ENCODE results near the gene ANKRD6. TPM values are rescaled to one million over a fixed set of nuclear protein-coding genes. Genes with fewer than 3 reads are reported as not detected.

The ANKRD6 gene
- total RNA-seq, 2 donors from 2014 or later = 4.2 to 5.5 TPM

DNA sequence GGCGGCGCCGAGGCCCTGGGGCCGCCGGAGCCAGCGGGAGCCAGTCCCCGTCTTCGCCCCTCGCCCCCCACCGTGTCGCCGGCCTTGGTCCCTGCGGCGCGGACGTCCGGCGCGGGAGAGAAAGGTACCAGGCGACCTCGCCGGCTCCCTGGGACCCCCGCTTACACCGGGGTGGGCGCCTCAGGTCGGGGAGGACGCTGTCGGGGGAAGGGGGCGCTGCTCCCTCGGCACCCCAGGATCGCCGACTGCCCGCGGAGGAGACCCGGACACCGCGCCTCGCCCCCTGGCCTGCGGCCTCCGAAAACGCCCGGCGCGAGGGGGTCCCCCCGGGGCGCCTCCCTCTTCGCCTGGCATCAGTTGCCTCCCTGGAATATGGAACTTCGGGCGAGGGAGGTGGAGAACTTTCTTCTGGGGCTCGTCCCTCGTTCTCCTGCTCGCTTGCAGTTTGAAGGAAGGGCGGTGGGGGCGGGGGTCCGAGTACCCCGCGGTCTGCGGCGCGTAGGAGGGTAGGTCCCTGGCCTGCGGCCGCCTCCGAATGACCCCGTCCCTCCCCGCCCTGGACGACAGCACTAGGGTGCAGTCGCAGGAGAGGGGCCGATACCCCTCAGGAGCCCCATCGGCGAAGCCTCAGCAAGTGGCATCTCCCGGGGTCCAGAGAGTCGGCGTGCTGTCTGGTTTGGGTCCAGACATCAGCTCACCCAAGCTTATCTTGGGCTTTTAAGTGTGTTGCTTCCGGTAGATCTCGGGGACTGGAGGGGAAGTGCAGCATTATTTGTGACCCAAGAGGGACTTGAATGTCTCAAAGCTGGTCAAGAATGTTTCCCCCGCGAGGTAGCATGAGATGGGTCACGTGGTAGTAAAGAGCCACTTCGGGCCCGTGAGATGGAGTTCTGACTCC, 549 bp downstream of the ANKRD6 start:
- peak overlapping the region; percentile 79 to 83 for H3K4me3 Mint-ChIP-seq
- ATAC-seq (replicated peaks in 1 of 2) (peak; percentile 12 to 33), DNase-seq (peak; percentile 18 to 25)
- no peak overlapping the region for H3K27ac Mint-ChIP-seq
- H3K9me3 Mint-ChIP-seq = no peaks in the 10 kb centered on the region
- H3K27me3 Mint-ChIP-seq (ENCODE audit: low read depth) = peaks cover 11% of the 10 kb centered on the region
- H3K4me1 Mint-ChIP-seq (ENCODE audit: low read depth) = peaks cover 24% of the 10 kb centered on the region
- H3K36me3 Mint-ChIP-seq (ENCODE audit: insufficient read depth in 2 of 2) = no peaks in the 10 kb centered on the region

DNA sequence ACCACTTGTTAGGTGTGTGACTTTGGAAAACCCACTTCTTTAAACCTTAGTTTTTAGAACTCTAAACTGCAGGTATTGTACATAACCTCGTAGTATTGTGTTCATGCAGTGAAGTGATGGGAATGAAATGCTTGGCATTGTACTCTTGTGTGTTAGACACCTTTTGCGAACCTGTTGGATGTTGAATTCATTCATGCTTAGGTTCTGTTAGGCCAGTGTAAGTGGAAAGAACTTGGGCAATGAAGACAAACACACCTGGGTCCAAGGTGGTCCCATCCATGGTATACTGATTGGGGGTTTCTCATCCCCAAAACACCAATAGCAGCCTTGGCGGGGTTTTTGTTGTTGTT, 1.2 kb downstream of the ANKRD6 start:
- Mint-ChIP-seq H3K4me1 (ENCODE audit: low read depth) (peaks cover 24% of the 10 kb centered on the region), H3K36me3 (ENCODE audit: insufficient read depth in 2 of 2) (no peaks in the 10 kb centered on the region), H3K27me3 (ENCODE audit: low read depth) (peaks cover 11% of the 10 kb centered on the region), H3K9me3 (no peaks in the 10 kb centered on the region), H3K4me3 (peak overlapping the region; percentile 79 to 83), H3K27ac (no peak overlapping the region)
- ATAC-seq (replicated peaks in 1 of 2) (no peak), DNase-seq (no peak)

DNA sequence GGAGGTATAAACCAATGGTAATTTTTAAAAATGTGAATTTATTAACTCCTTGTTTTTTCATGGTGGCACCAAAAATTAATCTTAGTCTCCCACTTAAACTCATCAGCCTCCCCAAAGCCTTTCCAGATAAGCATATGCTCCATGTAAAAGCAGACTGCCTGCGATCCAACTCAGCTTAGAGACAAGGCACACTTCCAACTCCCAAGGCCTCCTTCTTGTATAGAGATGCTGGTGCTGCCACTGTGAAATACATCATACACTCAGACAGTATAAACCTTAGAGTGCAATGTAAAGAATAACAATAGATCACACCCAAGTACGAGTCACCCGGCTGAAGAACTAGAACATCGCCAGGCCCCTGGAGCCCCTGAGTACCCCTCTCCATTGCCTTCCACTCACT, 2.0 kb downstream of the ANKRD6 start:
- H3K4me1 Mint-ChIP-seq (ENCODE audit: low read depth) = peaks cover 24% of the 10 kb centered on the region
- H3K4me3 Mint-ChIP-seq = no peak overlapping the region
- DNase-seq (no peak), ATAC-seq (replicated peaks in 1 of 2) (no peak)
- no peak overlapping the region for H3K27ac Mint-ChIP-seq
- no peaks in the 10 kb centered on the region for H3K36me3 Mint-ChIP-seq (ENCODE audit: insufficient read depth in 2 of 2)
- H3K9me3 Mint-ChIP-seq = no peaks in the 10 kb centered on the region
- H3K27me3 Mint-ChIP-seq (ENCODE audit: low read depth) = peaks cover 9% of the 10 kb centered on the region

DNA sequence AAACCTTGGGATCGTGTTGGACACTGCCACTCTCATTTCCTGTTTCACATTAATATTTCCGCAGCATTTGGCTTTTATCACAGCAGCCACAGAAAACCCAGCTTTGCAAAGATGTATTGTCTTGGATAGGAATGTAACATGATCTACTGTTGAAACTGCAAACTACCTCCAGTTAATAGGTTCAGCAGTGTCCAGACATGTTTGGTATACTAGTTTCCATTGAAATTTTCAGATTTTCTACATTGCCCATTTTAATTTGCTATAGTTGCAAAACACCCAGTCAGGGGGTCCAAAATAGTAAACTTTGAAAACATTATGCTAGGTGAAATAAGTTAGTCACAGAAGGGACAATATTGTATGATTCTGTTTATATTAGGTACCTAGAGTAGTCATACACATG, 3.3 kb downstream of the ANKRD6 start:
- DNase-seq (no peak), ATAC-seq (replicated peaks in 1 of 2) (no peak)
- Mint-ChIP-seq H3K36me3 (ENCODE audit: insufficient read depth in 2 of 2) (no peaks in the 10 kb centered on the region), H3K4me3 (no peak overlapping the region), H3K9me3 (no peaks in the 10 kb centered on the region), H3K27ac (no peak overlapping the region), H3K27me3 (ENCODE audit: low read depth) (peaks cover 5% of the 10 kb centered on the region), H3K4me1 (ENCODE audit: low read depth) (peaks cover 24% of the 10 kb centered on the region)

DNA sequence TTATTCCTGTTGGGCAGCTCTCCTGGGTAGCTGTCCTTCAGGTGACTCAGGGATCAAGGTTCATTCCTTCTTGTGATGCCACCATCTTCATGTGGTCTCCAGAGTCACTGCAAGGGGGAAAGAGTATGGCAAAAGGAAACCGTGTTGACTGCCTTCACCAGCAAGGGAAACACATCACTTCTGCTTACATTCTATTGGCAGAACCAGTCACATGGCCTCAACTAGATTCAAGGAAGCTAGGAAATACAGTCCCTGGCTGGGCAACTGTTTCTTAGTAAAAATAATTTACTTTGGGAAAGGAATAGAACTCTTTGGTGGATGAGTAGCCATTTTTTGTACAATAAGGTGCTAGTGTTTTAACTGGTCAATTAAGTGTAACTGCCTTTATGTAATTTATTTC, 5.3 kb downstream of the ANKRD6 start:
- ATAC-seq (replicated peaks in 1 of 2) = no peak
- H3K36me3 Mint-ChIP-seq (ENCODE audit: insufficient read depth in 2 of 2) = no peaks in the 10 kb centered on the region
- no peaks in the 10 kb centered on the region for H3K9me3 Mint-ChIP-seq
- H3K27ac Mint-ChIP-seq = no peak overlapping the region
- H3K27me3 Mint-ChIP-seq (ENCODE audit: low read depth) = peaks cover 5% of the 10 kb centered on the region
- DNase-seq = no peak
- H3K4me3 Mint-ChIP-seq = no peak overlapping the region
- H3K4me1 Mint-ChIP-seq (ENCODE audit: low read depth) = peaks cover 12% of the 10 kb centered on the region

DNA sequence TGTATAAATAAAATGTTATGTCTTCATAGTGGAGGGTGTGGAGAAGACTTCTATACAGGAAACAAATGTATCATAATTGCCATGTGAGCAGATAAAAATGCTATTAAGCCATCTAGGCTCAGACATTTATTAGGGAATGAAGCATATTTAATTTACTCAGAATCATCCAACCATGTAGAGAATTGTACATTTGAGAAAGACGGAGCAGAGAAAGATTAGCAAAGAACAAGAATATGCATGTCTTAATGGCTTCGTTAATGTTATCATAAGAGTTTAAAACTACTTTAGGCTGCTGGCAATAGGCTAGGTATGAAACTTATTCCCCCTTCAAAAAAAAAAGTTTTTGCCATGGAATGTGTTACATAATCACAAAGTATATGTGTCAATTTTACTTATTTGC, 6.1 kb downstream of the ANKRD6 start:
- ATAC-seq (replicated peaks in 1 of 2) = no peak
- Mint-ChIP-seq H3K4me3 (no peak overlapping the region), H3K36me3 (ENCODE audit: insufficient read depth in 2 of 2) (no peaks in the 10 kb centered on the region), H3K27ac (no peak overlapping the region), H3K9me3 (no peaks in the 10 kb centered on the region), H3K4me1 (ENCODE audit: low read depth) (peaks cover 7% of the 10 kb centered on the region), H3K27me3 (ENCODE audit: low read depth) (peaks cover 5% of the 10 kb centered on the region)
- DNase-seq = no peak

DNA sequence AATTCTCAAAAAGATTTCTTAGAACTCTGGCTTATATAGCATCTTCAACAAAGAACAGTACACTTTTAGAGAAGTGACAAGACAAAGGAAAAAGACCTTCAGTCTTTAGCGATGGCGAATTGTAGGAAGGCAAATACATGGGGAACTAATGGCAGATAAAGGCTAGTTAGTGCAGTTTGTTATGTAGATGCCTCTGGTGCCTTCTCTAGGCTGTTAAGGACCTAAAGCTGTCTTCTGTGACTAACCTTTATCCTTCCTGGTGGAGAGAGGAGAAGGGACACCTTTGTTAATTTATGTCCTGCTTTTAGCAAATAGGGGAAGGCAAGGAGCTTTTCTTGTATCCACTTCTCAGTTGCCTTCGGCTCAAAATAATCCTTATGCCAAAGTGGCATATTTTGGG, 7.2 kb downstream of the ANKRD6 start:
- no peaks in the 10 kb centered on the region for H3K36me3 Mint-ChIP-seq (ENCODE audit: insufficient read depth in 2 of 2)
- no peak for ATAC-seq (replicated peaks in 1 of 2)
- H3K27ac Mint-ChIP-seq = no peak overlapping the region
- DNase-seq = no peak
- no peaks in the 10 kb centered on the region for H3K4me1 Mint-ChIP-seq (ENCODE audit: low read depth)
- H3K9me3 Mint-ChIP-seq = no peaks in the 10 kb centered on the region
- H3K27me3 Mint-ChIP-seq (ENCODE audit: low read depth) = no peaks in the 10 kb centered on the region
- no peak overlapping the region for H3K4me3 Mint-ChIP-seq

DNA sequence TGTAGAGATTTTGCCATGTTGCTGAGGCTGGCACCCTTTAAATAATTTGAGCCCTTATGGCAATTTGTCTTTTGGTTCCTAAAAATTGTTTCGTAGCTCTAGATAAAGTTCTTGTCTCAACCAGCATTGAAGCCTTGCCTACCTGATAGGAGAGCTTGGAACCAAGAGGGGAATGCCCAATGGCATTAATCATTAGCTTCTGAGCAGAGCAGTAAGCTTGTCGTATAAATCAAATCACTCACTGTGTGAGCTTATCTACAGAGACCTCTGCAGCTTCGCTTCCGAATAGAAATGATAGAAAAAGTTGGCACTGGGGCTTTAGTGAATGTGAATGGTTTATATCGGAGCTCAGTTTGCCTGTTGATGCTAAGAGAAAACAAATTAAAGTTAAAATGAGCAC, 10.7 kb downstream of the ANKRD6 start:
- ATAC-seq (replicated peaks in 1 of 2) (no peak), DNase-seq (no peak)
- Mint-ChIP-seq H3K9me3 (no peaks in the 10 kb centered on the region), H3K27ac (no peak overlapping the region), H3K27me3 (ENCODE audit: low read depth) (no peaks in the 10 kb centered on the region), H3K36me3 (ENCODE audit: insufficient read depth in 2 of 2) (no peaks in the 10 kb centered on the region), H3K4me1 (ENCODE audit: low read depth) (no peaks in the 10 kb centered on the region), H3K4me3 (no peak overlapping the region)

DNA sequence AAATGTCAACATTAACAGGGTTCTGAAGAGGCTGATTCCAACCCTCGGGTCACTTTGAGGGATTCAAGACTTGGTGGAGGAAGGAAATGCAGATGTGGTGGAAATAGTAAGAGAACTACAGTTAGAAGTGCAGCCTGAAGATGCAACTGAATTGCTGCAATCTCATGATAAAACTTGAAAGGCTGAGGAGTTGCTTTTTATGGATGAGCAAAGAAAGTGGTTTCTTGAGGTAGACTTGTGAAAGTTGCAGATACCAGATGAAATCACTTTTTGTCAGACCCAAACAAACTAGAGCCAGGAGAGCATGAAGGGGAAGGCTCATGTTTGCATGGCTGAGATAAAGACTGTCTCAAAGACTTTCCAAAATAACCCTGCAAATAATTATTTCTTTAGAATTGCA, 16.2 kb downstream of the ANKRD6 start:
- H3K27ac Mint-ChIP-seq = no peak overlapping the region
- DNase-seq = no peak
- H3K4me1 Mint-ChIP-seq (ENCODE audit: low read depth) = no peaks in the 10 kb centered on the region
- no peak overlapping the region for H3K4me3 Mint-ChIP-seq
- ATAC-seq (replicated peaks in 1 of 2) = no peak
- no peaks in the 10 kb centered on the region for H3K36me3 Mint-ChIP-seq (ENCODE audit: insufficient read depth in 2 of 2)
- no peaks in the 10 kb centered on the region for H3K27me3 Mint-ChIP-seq (ENCODE audit: low read depth)
- H3K9me3 Mint-ChIP-seq = no peaks in the 10 kb centered on the region

DNA sequence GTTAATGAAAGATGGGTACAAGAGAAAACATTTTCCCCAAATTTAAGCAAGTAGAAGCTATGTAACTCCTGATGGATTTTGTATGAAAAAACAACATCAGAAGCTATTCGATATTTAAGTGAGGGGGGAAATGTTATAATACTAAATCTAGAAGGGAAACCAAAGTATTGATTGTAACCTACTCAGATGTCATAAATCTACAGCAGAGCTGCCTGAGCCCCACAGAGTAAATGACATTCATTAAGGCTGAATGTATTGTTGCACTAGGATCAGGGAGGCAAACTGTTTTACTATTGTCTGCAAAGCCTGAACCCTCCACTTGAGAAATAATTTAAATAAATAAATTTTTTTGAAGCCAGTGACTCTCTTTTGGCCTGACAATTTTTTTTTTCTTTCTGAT, 19.3 kb downstream of the ANKRD6 start:
- Mint-ChIP-seq H3K9me3 (no peaks in the 10 kb centered on the region), H3K27me3 (ENCODE audit: low read depth) (no peaks in the 10 kb centered on the region), H3K4me3 (no peak overlapping the region), H3K36me3 (ENCODE audit: insufficient read depth in 2 of 2) (peaks cover 0 to 2% of the 10 kb centered on the region in 2 donors), H3K27ac (no peak overlapping the region), H3K4me1 (ENCODE audit: low read depth) (no peaks in the 10 kb centered on the region)
- no peak for ATAC-seq (replicated peaks in 1 of 2)
- DNase-seq = no peak

DNA sequence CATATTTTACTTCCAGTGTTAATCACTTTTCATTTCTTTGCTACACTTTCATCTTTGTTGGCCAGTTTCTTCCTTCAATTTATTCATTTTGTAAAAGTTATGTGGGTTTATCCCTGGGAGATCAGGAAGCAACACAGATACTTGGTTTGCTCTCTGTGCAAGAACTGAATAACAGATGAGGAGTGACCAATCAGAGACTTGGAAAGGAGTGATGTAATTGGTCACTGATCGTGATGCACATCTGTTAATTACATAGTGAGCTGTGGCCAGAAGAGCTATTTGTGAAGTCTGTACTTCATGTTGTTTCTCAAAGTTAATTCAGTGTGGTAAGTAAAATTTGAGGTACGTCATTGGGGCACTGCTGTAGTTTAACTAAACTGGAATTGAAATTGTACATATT, 21.3 kb downstream of the ANKRD6 start:
- H3K9me3 Mint-ChIP-seq = no peaks in the 10 kb centered on the region
- H3K4me1 Mint-ChIP-seq (ENCODE audit: low read depth) = no peaks in the 10 kb centered on the region
- peaks cover 0 to 2% of the 10 kb centered on the region in 2 donors for H3K36me3 Mint-ChIP-seq (ENCODE audit: insufficient read depth in 2 of 2)
- H3K27me3 Mint-ChIP-seq (ENCODE audit: low read depth) = no peaks in the 10 kb centered on the region
- DNase-seq (no peak), ATAC-seq (replicated peaks in 1 of 2) (no peak)
- H3K4me3 Mint-ChIP-seq = no peak overlapping the region
- no peak overlapping the region for H3K27ac Mint-ChIP-seq

DNA sequence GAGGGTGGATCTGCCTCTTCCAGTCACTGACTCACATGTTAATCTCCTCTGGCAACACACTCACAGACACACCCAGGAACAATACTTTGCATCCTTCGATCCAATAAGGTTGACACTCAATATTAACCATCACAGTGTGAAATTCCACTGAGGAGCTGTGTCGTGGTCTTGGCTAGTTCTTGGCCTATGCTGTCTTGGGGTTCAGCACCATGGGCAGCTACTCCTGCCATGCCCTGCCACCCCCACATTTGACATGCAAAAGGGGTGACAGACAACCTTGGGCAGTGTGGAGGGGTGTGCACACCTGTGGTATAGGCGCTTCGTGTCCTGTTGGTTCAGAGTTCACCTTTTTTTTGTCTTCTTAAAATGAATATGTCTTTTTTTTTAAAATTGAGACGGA, 25.8 kb downstream of the ANKRD6 start:
- no peaks in the 10 kb centered on the region for H3K4me1 Mint-ChIP-seq (ENCODE audit: low read depth)
- no peak for ATAC-seq (replicated peaks in 1 of 2)

DNA sequence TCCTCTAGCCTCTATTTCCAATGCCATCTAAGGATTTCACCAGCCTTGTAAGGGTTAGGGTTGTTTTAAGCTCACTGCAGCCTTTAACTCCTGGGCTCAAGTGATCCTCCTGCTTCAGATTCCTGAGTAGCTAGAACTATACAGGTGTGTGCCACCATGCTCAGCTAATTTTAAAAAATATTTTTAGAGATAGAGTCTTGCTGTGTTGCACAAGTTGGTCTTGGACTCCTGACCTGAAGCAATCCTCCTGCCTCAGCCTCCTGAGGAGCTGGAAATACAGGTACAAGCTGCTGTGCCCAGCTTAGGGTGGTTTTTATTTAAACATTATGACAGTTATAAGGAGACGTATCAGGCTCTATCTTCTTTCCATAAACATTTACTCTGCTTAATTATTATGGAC, 26.5 kb downstream of the ANKRD6 start:
- H3K4me3 Mint-ChIP-seq = no peak overlapping the region
- no peaks in the 10 kb centered on the region for H3K27me3 Mint-ChIP-seq (ENCODE audit: low read depth)
- no peaks in the 10 kb centered on the region for H3K4me1 Mint-ChIP-seq (ENCODE audit: low read depth)
- no peaks in the 10 kb centered on the region for H3K9me3 Mint-ChIP-seq
- ATAC-seq (replicated peaks in 1 of 2) (no peak), DNase-seq (no peak)
- no peak overlapping the region for H3K27ac Mint-ChIP-seq
- H3K36me3 Mint-ChIP-seq (ENCODE audit: insufficient read depth in 2 of 2) = peaks cover 0 to 2% of the 10 kb centered on the region in 2 donors

More for the DNA sequence above, 25.8 kb downstream of the ANKRD6 start:
- Mint-ChIP-seq H3K4me3 (no peak overlapping the region), H3K27ac (no peak overlapping the region), H3K36me3 (ENCODE audit: insufficient read depth in 2 of 2) (peaks cover 0 to 2% of the 10 kb centered on the region in 2 donors), H3K9me3 (no peaks in the 10 kb centered on the region), H3K27me3 (ENCODE audit: low read depth) (no peaks in the 10 kb centered on the region)
- DNase-seq = no peak

DNA sequence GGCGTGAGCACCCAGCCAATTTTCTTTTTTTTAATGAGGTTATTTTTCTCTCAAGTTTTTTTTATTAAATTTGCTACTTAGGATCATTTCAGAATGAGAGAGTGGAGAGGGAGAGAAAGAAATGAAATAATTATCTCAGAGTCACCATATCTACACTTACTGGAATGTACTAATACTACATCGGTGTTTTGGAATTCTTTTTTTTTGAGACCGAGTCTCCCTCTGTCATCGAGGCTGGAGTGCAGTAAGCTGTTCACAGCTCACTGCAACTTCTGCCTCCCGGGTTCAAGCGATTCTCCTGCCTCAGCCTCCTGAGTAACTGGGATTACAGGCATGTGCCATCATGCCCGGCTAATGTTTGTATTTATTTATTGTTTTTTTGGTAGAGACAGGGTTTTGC, 27.8 kb downstream of the ANKRD6 start:
- Mint-ChIP-seq H3K9me3 (no peaks in the 10 kb centered on the region), H3K27me3 (ENCODE audit: low read depth) (no peaks in the 10 kb centered on the region), H3K36me3 (ENCODE audit: insufficient read depth in 2 of 2) (peaks cover 0 to 2% of the 10 kb centered on the region in 2 donors), H3K4me1 (ENCODE audit: low read depth) (no peaks in the 10 kb centered on the region), H3K4me3 (no peak overlapping the region), H3K27ac (no peak overlapping the region)
- DNase-seq = no peak
- no peak for ATAC-seq (replicated peaks in 1 of 2)
